ENCODE data around the gene KIFC3.
"Not testable (repeated sequence)": the region's sequence is repeated elsewhere in the genome, so short reads cannot be mapped to it uniquely, and the experiment has no call there.

KIFC3 gene, protein sequence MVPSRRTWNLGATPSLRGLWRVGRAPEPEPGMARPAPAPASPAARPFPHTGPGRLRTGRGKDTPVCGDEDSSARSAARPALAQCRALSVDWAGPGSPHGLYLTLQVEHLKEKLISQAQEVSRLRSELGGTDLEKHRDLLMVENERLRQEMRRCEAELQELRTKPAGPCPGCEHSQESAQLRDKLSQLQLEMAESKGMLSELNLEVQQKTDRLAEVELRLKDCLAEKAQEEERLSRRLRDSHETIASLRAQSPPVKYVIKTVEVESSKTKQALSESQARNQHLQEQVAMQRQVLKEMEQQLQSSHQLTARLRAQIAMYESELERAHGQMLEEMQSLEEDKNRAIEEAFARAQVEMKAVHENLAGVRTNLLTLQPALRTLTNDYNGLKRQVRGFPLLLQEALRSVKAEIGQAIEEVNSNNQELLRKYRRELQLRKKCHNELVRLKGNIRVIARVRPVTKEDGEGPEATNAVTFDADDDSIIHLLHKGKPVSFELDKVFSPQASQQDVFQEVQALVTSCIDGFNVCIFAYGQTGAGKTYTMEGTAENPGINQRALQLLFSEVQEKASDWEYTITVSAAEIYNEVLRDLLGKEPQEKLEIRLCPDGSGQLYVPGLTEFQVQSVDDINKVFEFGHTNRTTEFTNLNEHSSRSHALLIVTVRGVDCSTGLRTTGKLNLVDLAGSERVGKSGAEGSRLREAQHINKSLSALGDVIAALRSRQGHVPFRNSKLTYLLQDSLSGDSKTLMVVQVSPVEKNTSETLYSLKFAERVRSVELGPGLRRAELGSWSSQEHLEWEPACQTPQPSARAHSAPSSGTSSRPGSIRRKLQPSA

GRCh38 chr16:57802341-57803133, at the start of gene KIFC3:
Gene KIFC3 (minus strand): TSS chr16:57802491. CDS start chr16:57798243, 4,248 bp downstream.
- DNase-seq, result no peak

GRCh38 chr16:57848181-57848580, 45.9 kb upstream of the KIFC3 start:
- DNase-seq, result no peak

DNA sequence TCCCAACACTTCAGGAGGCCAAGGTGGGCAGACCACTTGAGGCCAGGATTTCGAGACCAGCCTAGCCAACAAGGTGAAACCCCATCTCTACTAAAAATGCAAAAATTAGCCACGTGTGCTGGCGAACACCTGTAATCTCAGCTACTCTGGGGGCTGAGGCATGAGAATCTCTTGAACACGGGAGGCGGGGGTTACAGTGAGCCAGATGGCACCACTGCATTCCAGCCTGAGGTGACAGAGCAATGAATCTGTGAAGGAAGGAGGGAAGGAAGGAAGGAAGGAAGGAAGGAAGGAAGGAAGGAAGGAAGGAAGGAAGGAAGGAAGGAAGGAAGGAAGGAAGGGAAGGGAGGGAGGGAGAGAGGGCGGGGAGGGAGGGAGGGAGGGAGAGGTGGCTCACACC, 44.6 kb upstream of the KIFC3 start:
- not testable (repeated sequence) for DNase-seq

- no peak for DNase-seq
Measured at GRCh38 chr16:57846078-57846697, 43.9 kb upstream of the KIFC3 start.

DNA sequence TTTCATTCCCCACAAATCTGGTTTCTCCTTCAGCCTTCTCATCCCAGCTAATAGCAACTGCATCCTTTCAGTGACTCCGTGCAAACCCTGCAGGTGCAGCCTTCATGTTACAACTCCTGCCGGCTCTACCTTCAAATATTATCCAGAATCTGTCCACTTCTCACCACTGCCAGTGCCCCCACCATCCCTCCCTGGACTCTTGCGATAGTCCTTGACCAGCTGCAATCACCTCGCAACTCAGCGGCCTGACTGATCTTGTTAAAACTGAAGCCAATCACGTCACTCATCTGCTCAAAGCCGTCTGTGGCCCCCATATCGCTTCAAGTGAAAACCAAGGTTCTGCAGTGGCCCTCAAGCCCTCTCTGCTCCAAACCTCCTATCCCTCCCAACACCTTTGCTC, 42.8 kb upstream of the KIFC3 start:
- no peak for DNase-seq

DNA sequence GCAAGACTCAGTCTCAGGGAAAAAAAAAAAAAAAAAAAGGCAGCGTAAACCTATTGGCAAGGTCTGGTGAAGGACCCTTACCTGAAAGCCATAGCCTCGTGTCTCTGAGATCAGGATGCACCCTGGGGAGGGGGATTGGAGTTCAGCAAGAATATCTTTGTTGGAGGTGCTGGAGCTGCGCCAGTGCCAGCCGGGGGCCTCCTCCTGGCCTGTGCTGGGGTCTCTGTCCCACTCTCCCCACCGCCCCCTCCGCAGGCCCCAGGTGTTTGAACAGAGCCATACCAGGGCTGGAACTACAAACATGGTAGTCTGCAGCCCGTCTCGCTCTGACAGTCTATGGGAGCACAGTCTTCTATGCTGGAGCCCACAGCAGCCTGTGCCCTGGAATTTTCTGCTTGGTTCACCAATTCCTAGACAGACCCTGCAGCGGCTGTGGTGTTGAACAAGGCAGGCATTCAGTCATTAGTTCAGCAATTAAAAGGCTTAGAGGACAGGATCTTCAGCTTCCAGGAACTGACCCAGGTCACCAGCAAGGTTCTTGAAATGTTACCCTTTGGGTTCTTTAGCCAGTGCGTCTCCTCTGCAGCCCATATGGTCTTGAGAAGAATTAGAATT, 42.2 kb upstream of the KIFC3 start:
- no peak for DNase-seq

- no peak for DNase-seq
Measured at GRCh38 chr16:57843400-57843799, 41.1 kb upstream of the KIFC3 start.

DNA sequence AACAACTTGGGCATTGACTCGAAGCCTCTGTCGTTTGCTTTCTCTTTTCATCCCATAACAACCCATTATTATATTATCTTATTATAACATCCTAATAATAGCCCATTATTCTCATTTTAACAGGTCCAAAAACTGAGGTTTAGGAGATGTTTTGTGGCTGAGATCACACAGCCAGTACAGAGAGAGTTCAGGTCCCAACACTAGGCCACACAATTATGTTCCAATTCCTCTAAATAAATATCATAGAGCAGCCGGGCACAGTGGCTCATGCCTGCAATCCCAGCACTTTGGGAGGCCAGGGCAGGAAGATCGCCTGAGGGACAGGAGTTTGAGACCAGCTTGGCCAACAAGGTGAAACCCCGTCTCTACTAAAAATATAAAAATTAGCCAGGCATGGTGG, 40.3 kb upstream of the KIFC3 start:
- no peak for DNase-seq

DNA sequence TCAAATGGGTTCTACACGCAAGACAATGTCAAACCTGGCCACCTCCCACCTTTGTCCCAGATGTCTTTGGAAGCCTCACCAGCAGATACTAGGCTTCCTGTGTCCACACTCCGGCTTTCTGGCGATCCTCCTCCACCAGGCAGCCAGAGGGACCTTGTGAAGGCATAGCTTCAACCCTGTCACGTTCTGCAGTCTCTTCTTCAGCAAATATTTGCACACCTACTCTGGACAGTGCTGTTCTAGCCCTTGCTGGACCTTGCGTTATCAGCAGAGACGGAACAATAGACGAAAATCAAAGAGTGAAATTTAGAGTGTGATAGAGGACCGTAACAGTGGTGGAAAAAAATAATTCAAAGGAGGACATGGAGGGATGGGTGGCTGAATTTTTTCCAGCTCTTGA, 38.5 kb upstream of the KIFC3 start:
- no peak for DNase-seq

GRCh38 chr16:57838161-57838560, 35.9 kb upstream of the KIFC3 start:
- no peak for DNase-seq

DNA sequence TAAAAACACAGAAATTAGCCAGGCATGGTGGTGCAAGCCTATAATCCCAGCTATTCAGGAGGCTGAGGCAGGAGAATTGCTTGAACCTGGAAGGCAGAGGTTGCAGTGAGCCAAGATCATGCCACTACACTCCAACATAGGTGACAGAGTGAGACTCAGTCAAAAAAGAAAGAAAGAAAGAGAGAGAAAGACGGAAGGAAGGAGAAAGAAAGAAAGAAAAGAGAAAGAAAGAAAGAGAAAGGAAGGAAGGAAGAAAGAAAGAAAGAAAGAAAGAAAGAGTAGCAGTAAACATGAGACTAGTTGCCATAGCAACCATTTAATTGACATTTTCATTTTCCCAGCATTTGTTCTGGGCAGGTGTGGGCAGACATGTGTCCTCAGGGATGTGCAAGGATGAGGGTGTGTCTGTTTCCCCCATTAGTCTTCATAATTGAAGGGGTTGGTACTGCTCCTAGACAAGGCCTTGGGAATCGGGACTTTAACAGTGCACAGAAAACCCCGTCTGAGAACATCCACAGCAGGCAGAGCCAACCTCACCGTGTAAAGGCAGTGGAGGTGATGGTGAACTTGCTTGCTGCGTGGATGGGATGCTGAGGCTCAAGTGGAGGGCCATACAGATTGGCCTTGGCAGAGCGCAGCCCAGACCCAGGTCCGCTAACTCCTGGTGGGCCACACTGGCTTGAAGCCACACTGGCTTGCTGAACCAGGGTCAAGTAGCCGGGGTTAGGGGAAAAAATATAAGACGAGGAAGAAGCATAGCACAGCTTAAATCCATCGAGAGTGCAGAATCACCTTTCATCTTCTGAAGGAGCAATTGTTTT, 35.2 kb upstream of the KIFC3 start:
- no peak for DNase-seq

DNA sequence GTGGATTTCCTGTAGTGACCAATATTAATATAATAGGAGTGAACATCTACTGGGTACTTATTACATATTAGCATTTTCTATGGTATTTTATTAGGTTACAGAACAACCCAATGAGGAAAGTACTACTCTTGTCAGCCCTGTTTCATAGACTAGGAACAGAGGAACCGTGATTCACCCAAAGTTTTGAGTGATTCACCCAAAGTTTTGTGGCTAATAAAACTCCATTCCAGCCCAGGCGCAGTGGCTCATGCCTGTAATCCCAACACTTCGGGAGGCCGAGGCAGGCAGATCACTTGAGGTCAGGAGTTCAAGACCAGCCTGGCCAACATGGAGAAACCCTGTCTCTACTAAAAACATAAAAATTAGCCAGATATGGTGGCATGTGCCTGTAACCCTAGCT, 33.1 kb upstream of the KIFC3 start:
- DNase-seq, result not testable (repeated sequence)

GRCh38 chr16:57834936-57835335, 32.6 kb upstream of the KIFC3 start:
- DNase-seq, result no peak

DNA sequence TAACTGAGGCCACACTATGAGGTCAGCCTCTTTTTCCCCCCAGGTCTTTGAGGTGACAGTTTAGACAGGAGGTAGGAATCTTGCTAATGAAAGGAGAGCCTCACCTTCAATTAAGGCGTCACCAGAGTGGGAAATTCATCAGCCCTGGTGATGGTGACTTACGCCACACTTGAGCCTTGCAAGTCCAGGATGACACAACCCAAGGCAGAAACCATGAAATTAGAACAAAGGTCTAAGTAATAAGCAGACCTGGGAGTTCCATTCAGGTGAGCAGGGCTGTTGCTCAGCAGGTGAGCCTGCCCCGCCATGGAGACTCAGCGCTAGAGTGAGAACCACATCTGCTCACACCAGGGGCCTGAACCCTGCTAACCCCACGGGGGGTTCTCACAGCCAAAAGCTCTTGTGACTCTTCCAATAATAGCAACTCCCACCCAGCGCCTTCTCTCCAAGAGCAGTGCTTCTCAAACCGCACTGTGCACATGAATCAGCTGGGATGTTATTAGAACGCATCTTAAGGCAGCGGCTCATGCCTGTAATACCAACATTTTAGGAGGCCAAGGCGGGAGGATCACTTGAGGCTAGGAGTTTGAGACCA, 28.7 kb upstream of the KIFC3 start:
- no peak for DNase-seq

- DNase-seq, result no peak
Measured at GRCh38 chr16:57829969-57830360, 27.7 kb upstream of the KIFC3 start.

GRCh38 chr16:57828272-57829161, 26.2 kb upstream of the KIFC3 start:
- DNase-seq, result no peak

DNA sequence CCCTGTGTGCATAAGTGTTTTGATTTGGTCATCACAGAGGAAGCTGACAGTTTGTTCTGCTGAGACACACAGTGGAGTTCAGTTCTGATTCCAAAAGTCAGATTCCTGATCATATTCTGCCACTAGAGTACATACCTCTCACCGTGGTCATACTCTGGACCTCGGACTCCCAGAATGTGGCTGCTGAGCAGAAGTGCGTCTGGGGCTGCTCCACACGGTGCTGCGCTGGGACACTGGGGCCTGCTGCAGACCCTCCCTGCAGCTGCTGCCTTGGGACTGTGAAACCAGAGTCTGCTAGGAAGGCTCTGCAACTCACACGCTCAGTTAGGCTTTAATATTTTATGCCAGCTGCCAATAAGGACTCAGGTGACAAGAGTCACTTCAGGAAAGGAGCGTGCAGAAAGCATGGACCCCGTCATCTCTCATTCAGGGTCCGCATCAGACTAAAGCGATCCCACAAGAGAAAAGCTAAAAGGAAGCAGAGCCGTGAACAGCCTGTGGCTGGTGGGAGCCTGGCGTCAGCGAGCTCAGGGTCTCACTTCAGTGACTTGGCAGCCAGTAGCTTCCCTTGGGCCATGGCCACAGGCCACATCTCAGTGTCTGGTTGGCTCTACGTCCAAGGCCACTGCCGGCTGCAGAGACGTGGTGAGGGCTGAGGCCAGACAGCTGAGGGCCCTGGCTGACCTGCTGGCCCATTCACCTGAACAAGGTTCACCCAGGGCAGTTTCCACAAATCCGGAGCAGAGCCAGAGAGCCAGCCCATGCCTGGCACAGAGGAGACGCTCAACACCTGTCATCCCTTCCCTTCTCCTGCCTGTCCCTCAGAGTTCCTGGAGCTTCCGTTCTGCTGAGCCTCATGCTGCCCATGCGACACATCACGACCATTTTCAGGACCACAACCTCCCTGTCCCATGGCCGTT, 24.7 kb upstream of the KIFC3 start:
- no peak for DNase-seq

- DNase-seq, result no peak
Measured at GRCh38 chr16:57826052-57826451, 23.8 kb upstream of the KIFC3 start.
